Caco-2 (cell line): Measurements from ENCODE around the gene ACO1. TPM values are rescaled to one million over a fixed set of nuclear protein-coding genes. Genes with fewer than 3 reads are reported as not detected.
"Not testable (repeated sequence)": the region's sequence is repeated elsewhere in the genome, so short reads cannot be mapped to it uniquely, and the experiment has no call there.

Experiments used
- BruUV-seq: library from RNA; stranded (reverse); fragments of 400-500 nt; replicated peaks from 2 replicates; lab custom pipeline; 2021; lab: Mats Ljungman, UMichigan
- CTCF ChIA-PET: fragments of 300-600 bp; sonication (Branson Sonifier 250); formaldehyde crosslinking; loops from one replicate; lab custom pipeline; 2022; ENCODE audit warnings: antibody characterized with exemption; lab: Charles Lee
- POLR2A ChIA-PET: fragments of 300-600 bp; sonication (Branson Sonifier 250); formaldehyde crosslinking; loops from one replicate; lab custom pipeline; 2022; ENCODE audit warnings: antibody characterized with exemption; lab: Charles Lee
- DNase-seq, 2 experiments: peaks; one replicate each; pipeline versions ENCODE4 v3.0.0 to v3.0.0-alpha.2; 2020 to 2022
- H3K27me3 ChIP-seq: replicated peaks from 2 replicates; pipeline ENCODE4 v1.6.0; 2011; ENCODE audit warnings: low read length; ENCODE audit not compliant: control insufficient read depth, insufficient read depth
- H3K36me3 ChIP-seq: 2 replicates; pipeline ENCODE4 v1.5.1; 2011; ENCODE audit warnings: low read length; ENCODE audit not compliant: control insufficient read depth, insufficient read depth
- H3K4me1 ChIP-seq: fragments of 250-450 bp; sonication (Bioruptor Pico); 2 replicates; pipeline ENCODE4 v1.5.1; 2020; ENCODE audit warnings: mild to moderate bottlenecking
- H3K4me3 ChIP-seq: 2 replicates; pipeline ENCODE4 v1.5.1; 2011; ENCODE audit warnings: low read depth, mild to moderate bottlenecking, control low read depth, low read length
- H3K9me3 ChIP-seq: fragments of 250-450 bp; sonication (Bioruptor Pico); 2 replicates; pipeline ENCODE4 v1.5.1; 2020; ENCODE audit warnings: mild to moderate bottlenecking, moderate library complexity
- H3K27ac Mint-ChIP-seq: one replicate; pipeline ENCODE4 v1.8.0; 2022; ENCODE audit warnings: mixed read lengths; ENCODE audit not compliant: unreplicated experiment
- H3K27me3 Mint-ChIP-seq: one replicate; pipeline ENCODE4 v1.8.0; 2022; ENCODE audit warnings: mixed read lengths; ENCODE audit not compliant: insufficient read depth, unreplicated experiment
- H3K36me3 Mint-ChIP-seq: one replicate; pipeline ENCODE4 v1.8.0; 2022; ENCODE audit warnings: mild to moderate bottlenecking, mixed read lengths; ENCODE audit not compliant: insufficient read depth, unreplicated experiment
- H3K4me1 Mint-ChIP-seq: one replicate; pipeline ENCODE4 v1.8.0; 2022; ENCODE audit warnings: low read depth, mixed read lengths; ENCODE audit not compliant: unreplicated experiment
- H3K4me3 Mint-ChIP-seq: one replicate; pipeline ENCODE4 v1.8.0; 2022; ENCODE audit warnings: mild to moderate bottlenecking, moderate library complexity, mixed read lengths; ENCODE audit not compliant: unreplicated experiment
- H3K9me3 Mint-ChIP-seq: one replicate; pipeline ENCODE4 v1.8.0; 2022; ENCODE audit warnings: mixed read lengths; ENCODE audit not compliant: unreplicated experiment
- intact Hi-C: fragments of 100-400 bp; cut with micrococcal nuclease; formaldehyde crosslinking; loops from one replicate; pipeline ENCODE4 v1.10.0; 2022; ENCODE audit not compliant: unreplicated experiment
- total RNA-seq: library from RNA; stranded (reverse); gene quantifications from 2 replicates; pipeline ENCODE4 v1.2.3, GENCODE V29; 2022
- TF ChIP-seq, protein P1 (sequence below), 2 experiments: fragments of 200-600 bp in 1 of 2; IDR thresholded peaks; 1 replicate in 1 of 2; 2 replicates in 1 of 2; pipeline versions ENCODE4 v1.5.1 to v1.8.0; 2011 to 2022; ENCODE audit warnings: antibody characterized with exemption in 1 of 2, control low read depth in 1 of 2, inconsistent platforms in 1 of 2, low read depth in 1 of 2, low read length in 1 of 2, mild to moderate bottlenecking in 1 of 2, moderate library complexity in 1 of 2; ENCODE audit not compliant: insufficient read depth in 1 of 2, severe bottlenecking in 1 of 2, unreplicated experiment in 1 of 2

The ACO1 gene
- total RNA-seq, 1 experiment from 2014 or later = 54.7 TPM

DNA sequence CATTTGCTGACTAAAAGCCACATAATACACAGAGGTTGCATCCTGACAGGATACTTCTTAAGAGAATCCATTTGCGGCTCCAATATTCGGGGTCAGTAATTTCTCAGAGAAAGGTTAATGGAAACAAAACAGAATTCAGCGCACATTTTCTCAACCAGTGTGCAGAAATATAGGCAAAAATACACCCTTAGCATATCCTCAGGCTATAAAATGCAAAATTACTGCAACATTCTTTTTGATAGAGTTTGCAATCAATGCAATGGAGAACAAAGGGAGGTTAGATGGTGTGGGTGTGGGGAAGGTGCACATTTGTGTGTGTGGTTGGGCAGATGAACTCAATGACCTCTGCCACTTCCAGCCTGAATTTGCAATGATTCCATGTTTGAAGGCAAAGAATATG is 35.4 kb upstream of the ACO1 start:
- Histone ChIP-seq H3K4me3 (no peak overlapping the region), H3K9me3 (no peaks in the 10 kb centered on the region), H3K27me3 (no peaks in the 10 kb centered on the region), H3K4me1 (no peaks in the 10 kb centered on the region), H3K36me3 (no peaks in the 10 kb centered on the region)
- no peaks in the 10 kb centered on the region for H3K36me3 Mint-ChIP-seq
- H3K4me3 Mint-ChIP-seq = no peak overlapping the region
- no peak for DNase-seq
- ChIA-PET POLR2A (no interaction called here), CTCF (no interaction called here)
- H3K9me3 Mint-ChIP-seq = no peaks in the 10 kb centered on the region
- no peaks in the 10 kb centered on the region for H3K4me1 Mint-ChIP-seq
- TF ChIP-seq, protein P1, sequence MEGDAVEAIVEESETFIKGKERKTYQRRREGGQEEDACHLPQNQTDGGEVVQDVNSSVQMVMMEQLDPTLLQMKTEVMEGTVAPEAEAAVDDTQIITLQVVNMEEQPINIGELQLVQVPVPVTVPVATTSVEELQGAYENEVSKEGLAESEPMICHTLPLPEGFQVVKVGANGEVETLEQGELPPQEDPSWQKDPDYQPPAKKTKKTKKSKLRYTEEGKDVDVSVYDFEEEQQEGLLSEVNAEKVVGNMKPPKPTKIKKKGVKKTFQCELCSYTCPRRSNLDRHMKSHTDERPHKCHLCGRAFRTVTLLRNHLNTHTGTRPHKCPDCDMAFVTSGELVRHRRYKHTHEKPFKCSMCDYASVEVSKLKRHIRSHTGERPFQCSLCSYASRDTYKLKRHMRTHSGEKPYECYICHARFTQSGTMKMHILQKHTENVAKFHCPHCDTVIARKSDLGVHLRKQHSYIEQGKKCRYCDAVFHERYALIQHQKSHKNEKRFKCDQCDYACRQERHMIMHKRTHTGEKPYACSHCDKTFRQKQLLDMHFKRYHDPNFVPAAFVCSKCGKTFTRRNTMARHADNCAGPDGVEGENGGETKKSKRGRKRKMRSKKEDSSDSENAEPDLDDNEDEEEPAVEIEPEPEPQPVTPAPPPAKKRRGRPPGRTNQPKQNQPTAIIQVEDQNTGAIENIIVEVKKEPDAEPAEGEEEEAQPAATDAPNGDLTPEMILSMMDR (IDR thresholded peaks at IDR 0.05; ENCODE audit: insufficient read depth in 1 of 2, low read depth in 1 of 2, low read length in 1 of 2, severe bottlenecking in 1 of 2, unreplicated experiment in 1 of 2) = no peak
- H3K27ac Mint-ChIP-seq = no peak overlapping the region
- H3K27me3 Mint-ChIP-seq = peaks cover 8% of the 10 kb centered on the region
- BruUV-seq = no TSS peak
- intact Hi-C loops = no loop called here

DNA sequence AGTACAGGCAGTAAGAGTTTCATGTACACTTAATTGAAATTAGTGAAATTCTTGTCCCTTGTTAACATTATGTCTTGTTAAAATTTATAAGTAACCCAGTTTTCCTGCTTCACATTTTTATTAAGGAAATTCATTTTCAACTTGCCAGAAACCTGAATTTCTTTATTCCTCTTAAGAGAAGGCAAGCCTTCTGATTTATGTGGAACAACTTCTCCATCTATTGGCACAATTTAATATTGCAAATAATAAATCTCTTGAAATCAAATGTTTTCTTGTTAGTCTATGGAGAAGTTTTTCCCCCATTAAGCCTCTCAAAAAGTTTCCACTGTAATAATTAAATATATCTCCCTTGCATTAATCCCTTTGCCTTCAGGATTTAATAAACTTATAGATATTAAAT is 33.8 kb upstream of the ACO1 start:
- intact Hi-C loops = loop anchor here (5.0 kb wide), 1 partner anchor 88 kb away; no protein-coding TSS in a partner anchor
- no peaks in the 10 kb centered on the region for H3K36me3 Mint-ChIP-seq
- peaks cover 8% of the 10 kb centered on the region for H3K27me3 Mint-ChIP-seq
- ChIA-PET CTCF (no interaction called here), POLR2A (no interaction called here)
- H3K4me3 Mint-ChIP-seq = no peak overlapping the region
- Histone ChIP-seq H3K36me3 (no peaks in the 10 kb centered on the region), H3K4me3 (no peak overlapping the region), H3K4me1 (no peaks in the 10 kb centered on the region), H3K9me3 (no peaks in the 10 kb centered on the region), H3K27me3 (no peaks in the 10 kb centered on the region)
- TF ChIP-seq, protein P1 (IDR thresholded peaks at IDR 0.05; ENCODE audit: insufficient read depth in 1 of 2, low read depth in 1 of 2, low read length in 1 of 2, severe bottlenecking in 1 of 2, unreplicated experiment in 1 of 2) = no peak
- H3K4me1 Mint-ChIP-seq = no peaks in the 10 kb centered on the region
- no peak overlapping the region for H3K27ac Mint-ChIP-seq
- DNase-seq = no peak
- no peaks in the 10 kb centered on the region for H3K9me3 Mint-ChIP-seq
- no TSS peak for BruUV-seq

DNA sequence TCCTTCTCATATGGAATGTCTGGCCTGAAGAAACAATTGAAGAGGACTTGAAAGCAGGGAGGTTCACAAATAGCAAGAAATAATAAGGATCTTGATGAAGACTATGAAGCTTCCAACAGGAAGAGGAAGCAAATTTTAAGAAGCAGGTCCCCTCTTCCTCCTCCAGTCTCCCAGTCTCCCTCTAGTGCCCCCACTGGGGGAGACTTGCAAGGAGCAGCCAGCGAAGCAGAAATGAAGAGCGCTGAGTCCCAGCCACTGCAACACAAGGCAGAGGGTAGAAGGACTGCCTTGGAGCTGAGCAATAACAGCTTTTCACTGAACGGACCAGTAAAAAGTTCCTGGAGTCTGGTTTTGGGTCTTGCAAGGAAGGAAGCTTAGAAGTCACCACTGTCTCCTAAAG is 32.6 kb upstream of the ACO1 start:
- ChIA-PET POLR2A (no interaction called here), CTCF (interaction anchor here (0.5 kb wide), 1 partner anchor 200 kb away, joined by 4 read pairs; the partner anchor contains the start of genes SMIM27 and TOPORS)
- Mint-ChIP-seq H3K4me3 (no peak overlapping the region), H3K27ac (no peak overlapping the region), H3K27me3 (peaks cover 8% of the 10 kb centered on the region), H3K36me3 (no peaks in the 10 kb centered on the region), H3K4me1 (no peaks in the 10 kb centered on the region), H3K9me3 (no peaks in the 10 kb centered on the region)
- Histone ChIP-seq H3K27me3 (no peaks in the 10 kb centered on the region), H3K4me3 (no peak overlapping the region), H3K9me3 (no peaks in the 10 kb centered on the region), H3K4me1 (no peaks in the 10 kb centered on the region), H3K36me3 (no peaks in the 10 kb centered on the region)
- intact Hi-C loops = loop anchor here (5.0 kb wide), 1 partner anchor 90 kb away; no protein-coding TSS in a partner anchor
- TF ChIP-seq, protein P1 (IDR thresholded peaks at IDR 0.05; ENCODE audit: insufficient read depth in 1 of 2, low read depth in 1 of 2, low read length in 1 of 2, severe bottlenecking in 1 of 2, unreplicated experiment in 1 of 2) = peak in 1 of 2 experiments; percentile 26
- no TSS peak for BruUV-seq
- peak in 1 of 2 experiments; percentile 17 for DNase-seq

DNA sequence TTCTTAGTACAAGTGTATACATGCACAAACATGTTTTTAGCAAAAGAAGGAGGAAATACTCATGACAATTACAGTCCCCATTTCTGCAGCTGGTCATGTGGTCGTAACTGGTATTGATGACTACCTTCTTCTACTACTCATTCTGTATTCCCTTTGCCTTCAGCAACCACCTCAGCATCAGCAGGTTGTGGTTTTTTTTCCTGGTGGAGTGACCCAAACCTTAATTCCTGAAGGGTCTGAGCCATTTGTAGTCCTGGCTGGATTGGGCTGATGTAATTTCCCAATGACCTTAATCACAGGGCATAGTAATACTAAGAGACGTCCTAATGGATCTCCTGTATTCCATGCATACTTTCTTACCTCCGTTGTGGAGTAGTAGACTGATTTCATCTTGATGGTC is 31.0 kb upstream of the ACO1 start:
- POLR2A ChIA-PET, H3K27me3 Mint-ChIP-seq, CTCF ChIA-PET, H3K9me3 Mint-ChIP-seq, H3K27me3 ChIP-seq, H3K4me1 ChIP-seq, H3K9me3 ChIP-seq, H3K4me3 ChIP-seq, H3K27ac Mint-ChIP-seq, DNase-seq, H3K36me3 ChIP-seq, H3K4me3 Mint-ChIP-seq, H3K36me3 Mint-ChIP-seq, BruUV-seq, H3K4me1 Mint-ChIP-seq: not testable (repeated sequence)
- intact Hi-C loops = loop anchor here (5.0 kb wide), 1 partner anchor 91 kb away; no protein-coding TSS in a partner anchor
